Glomerular endothelial cell (primary cell): ENCODE measurements around the gene WHRN. TPM values are rescaled to one million over a fixed set of nuclear protein-coding genes. Genes with fewer than 3 reads are reported as not detected.

Experiments used
- DNase-seq: peaks from one replicate; pipeline ENCODE4 v3.0.0-alpha.2; 2011; ENCODE audit warnings: low read depth, low spot score; ENCODE audit errors: extremely low read depth
- total RNA-seq: library from RNA; depleted of rRNA; stranded (reverse); fragments of >200 nt; gene quantifications from 2 replicates; pipeline ENCODE4 v1.2.3, GENCODE V29; 2015

WHRN gene
- total RNA-seq, 1 donor from 2014 or later, result 1.9 TPM

DNA sequence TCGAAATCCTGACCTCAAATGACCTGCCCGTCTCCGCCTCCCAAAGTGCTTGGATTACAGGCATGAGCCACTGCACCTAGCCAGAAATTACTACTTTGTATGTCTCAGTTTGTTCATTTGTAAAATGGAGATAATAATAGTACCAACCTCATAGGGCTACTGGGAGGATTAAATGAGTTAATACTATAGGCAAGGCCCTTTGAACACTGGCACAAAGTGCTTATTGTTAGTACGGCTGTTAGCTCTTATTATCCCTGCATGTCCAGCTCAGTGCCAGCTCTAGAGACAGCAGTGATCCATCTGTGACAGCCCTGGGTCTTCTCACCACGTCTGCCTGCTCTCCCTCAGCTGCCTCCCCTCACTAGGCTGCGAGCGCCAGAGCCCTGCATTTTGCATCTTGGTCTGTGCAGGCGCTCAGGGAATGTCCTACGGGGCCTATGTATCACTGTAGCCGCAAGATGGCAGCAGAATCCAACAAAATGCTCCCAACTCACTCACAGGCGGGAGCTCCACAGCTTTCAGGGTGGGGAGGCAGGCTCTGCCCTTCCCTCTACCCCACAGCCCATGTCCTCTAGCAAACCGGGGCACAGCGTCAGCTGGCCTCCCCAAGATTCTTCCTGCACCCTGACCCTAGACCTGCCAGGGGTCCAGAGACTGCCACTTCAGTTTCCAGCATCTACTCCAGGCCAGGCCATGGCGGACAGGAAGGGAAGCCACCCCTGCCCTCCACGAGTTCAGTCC is 99.8 kb downstream of the WHRN start:
- DNase-seq, result peak; percentile 55

DNA sequence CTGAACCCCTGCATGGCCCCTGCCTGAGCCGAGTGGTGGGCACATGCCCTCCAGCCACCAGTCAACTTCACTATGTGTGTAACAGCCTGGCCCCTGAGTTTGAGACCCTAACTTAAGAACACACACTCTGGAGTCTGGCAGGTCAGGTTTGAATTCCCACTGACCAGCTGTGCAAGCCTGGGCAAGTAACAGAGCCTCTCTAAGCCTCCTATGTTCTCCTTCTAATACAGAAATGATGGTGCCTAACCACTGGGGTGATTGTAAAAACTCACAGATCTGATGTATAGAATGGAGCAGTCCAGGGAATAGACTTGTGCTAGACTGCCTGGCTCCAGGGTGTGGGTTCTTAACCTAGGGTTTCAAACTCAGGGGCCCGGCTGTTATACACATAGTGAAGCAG is 100.7 kb downstream of the WHRN start:
- DNase-seq, result no peak

DNA sequence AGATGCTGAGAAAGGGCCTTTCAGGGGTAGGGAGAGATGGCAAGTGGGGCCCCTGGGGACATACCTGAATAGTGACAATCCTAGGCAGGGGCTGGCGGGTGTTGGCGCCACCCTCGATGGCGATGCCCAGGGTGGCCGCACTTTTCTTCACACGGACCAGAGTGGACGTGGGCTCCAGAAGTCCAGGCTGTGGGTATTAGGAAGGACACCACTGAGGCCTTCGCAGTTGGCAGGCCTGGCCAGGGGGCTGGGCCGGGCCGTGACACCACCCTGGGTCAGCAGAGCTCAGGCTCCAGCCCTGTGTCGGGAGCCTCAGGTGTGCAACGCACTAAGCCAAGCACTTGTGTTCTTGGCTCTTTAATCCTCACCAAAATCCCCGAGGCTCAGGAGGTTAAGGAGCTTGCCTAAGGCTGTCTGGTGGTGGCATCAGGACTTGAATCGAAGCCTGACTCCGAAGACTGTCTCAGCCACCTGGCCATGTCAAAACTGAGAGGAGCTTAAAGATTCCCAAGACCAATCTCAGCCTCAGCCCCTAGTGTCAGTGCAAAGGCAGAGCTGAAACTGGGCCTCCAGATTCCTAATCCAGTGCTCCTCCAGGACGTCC is 102.0 kb downstream of the WHRN start:
- no peak for DNase-seq

DNA sequence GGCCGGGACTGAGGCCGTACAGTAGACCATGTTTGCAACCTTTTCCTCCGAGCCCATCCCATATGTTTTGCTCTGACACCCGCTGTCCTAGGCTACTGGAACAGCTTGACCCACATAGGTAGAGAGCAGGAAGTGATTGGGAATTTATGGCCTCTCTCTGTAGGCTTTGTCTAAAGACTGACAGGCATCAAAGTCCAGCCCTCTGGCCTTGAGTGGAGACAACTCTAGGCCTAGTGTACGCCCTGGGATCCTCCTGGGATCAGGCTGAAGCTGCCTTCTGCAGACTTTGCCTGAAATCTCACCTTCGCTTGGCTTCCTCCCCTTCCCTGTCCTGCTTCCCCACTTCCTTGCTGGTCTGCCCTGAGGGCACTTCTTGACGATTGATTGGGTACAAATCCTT is 103.9 kb downstream of the WHRN start:
- no peak for DNase-seq

DNA sequence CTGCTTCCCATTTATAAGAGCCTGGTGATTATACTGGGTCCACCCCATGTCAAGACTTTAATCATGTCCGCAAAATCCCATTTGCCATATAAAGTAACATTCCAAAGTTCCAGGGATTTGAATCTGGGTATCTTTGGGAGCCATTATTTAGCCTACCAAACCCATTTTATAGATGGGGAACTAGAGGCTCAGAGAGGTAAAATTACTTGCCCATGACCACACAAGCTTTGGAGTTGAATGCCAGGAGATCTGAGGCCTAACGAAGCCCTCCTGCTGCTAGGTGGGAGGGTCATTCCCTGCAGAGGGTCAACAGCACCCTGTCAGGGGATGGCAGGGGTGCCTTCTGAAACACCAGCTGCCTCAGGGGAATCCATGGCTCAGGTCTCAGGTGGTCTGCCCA is 104.5 kb downstream of the WHRN start:
- no peak for DNase-seq

DNA sequence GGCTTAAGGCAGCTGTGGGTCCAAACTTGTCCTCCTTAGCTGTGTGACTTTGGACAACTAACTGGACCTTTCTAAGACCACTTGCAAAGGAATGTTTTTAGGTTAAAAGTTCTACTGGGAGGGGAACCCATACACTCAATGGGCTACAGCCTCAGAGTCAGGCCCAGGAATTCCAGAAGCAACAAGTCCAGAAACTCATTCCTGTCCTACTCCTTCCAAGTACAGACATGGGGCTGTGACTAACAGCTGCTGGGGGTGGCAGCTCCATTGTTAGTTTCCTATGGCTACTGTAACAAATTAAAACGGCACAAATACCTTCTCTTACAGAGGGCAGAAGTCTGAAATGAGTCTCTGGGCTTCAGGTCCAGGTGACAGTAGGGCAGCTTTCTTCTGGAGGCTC is 105.1 kb downstream of the WHRN start:
- no peak for DNase-seq

DNA sequence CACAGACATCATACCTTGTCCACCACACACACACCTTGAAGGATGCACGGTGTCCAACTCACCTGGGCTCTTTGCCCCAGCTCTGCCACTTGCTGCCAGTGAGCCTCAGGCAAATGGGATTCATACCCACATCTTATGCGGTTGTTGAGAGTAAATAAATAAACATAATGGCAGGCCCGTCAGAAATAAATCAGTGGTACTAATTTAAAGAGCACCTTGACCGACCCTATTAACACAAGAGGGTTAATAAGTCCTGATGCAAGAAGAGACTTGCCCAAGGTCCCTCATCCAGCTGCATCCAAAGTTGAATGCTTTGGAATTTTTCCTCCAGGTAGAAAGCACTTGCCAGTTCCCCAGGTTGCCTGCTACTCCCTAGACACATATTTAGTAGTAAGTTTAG is 105.9 kb downstream of the WHRN start:
- no peak for DNase-seq

DNA sequence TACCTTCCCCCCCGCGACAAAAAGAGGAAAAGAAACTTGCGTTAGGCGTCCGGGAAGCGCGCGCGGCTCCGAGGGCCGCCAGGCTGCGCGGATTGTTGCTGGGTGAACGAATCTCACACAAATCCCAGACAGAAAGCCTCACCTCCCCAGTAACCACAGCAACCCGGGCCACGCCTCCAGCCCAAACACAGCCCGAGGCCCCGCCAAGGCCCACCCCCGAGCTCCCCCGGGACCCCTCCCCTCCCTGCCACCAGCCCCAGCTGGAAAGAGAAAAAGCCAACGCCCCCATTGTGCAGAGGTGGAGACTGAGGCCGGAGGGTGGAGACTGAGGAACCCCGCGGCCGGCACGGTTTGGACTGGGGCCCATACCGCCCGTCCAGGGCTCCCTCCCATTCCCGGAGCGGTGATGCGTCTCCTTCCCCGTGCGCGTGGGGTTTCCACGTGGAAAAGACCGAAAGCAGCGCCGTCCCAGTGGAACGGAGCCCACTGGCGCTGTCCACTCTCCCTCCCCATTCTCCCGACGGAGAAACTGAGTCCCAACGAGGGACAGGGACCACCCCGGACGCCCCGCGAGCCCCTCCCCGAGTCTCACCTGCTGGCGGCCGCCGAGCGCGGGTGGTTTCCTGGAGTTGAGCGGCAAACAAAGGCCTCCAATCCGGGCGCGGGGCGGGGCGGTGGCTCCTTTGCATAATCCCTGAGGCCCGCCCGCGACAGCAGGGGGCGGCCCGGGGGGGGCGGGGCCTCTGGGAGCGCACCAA is 107.2 kb downstream of the WHRN start:
- peak; percentile 12 for DNase-seq

DNA sequence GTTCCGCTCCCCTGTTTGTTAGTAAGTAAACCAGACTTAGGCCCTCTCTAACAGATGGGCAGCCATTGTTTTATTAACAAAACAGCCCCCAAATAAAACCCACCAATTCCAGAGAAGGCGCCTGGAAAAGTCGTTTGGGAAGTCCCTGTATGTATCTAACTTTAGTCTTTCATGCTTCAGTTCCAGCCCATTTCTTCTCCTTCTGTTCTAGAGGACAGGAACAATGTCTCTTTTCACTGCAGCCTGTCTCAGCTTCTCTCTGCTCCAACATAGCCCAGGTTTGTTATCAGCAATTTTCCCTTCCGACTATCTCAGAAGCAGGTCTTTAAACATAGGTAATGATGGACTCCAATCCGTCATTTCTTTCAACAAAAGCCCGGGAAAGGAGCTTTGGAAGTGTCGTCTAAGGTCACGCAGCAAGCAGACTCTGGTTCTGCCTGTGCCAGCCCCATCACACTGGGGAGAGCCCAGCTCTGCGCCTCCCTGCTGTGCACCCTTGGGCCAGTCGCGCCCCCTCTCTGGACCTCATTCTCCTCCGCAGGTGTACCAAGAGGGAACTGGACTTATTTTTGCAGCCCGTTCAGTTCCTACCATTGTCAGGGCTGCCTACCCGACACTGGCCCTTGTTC is 107.9 kb downstream of the WHRN start:
- no peak for DNase-seq

DNA sequence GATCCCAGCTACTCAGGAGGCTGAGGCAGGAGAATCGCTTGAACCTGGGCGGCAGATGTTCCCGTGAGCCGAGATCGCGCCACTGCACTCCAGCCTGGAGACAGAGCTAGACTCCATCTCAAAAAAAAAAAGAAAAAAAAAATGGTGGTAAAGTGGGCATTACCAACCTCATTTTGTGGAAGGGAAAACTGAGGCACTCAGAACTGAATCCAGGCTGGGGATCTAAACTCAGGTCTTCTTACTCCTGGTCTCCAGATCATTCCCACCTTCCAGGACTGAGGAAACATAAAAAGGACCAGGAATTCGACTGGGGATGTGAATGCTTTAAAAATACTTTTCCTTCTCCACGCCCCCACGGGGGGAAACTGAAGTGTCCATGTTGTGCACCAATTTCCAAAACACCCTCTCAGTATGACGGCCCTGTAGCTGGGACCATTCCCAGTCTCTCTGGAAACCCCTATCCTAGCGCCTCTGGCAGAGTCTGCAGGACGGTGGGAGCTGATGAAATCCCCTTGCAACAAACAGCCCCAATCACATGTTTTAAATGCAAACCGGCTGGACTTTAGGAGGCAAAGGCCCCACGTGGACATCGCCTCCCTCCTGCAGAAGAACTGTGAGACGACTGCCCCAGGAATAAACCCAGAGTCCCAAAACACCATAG is 108.6 kb downstream of the WHRN start:
- no peak for DNase-seq

DNA sequence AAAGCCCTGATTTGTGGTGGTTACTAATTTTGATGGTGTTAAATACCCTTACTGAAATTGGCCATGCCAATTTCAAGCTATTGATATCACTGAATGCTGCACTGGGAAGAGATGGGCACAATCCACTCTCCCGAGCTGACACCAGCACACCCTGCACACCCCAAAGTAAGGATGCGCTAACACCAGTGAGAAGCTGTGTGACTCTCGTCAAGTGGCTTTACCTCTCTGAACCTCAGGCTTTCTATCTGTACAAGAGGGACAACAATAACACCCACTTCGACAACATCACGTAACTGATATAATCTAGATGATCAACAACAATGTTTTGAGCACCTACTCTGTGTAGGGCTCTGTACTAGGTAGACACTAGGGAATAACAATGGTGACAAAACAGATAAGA is 109.5 kb downstream of the WHRN start:
- no peak for DNase-seq

DNA sequence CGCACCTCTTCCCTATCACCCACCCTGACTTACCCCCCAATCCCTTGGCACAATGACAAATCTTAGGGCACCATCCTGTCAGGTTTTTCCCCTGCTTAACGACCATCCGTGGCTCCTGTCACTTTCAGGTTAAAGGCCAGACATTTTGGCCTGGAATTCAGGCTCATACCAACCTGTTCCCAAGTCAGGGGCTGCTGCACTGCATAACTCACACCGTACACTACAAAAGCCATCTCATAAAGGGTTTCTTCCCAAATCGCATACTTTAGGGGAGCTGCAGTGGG is 110.0 kb downstream of the WHRN start:
- no peak for DNase-seq

DNA sequence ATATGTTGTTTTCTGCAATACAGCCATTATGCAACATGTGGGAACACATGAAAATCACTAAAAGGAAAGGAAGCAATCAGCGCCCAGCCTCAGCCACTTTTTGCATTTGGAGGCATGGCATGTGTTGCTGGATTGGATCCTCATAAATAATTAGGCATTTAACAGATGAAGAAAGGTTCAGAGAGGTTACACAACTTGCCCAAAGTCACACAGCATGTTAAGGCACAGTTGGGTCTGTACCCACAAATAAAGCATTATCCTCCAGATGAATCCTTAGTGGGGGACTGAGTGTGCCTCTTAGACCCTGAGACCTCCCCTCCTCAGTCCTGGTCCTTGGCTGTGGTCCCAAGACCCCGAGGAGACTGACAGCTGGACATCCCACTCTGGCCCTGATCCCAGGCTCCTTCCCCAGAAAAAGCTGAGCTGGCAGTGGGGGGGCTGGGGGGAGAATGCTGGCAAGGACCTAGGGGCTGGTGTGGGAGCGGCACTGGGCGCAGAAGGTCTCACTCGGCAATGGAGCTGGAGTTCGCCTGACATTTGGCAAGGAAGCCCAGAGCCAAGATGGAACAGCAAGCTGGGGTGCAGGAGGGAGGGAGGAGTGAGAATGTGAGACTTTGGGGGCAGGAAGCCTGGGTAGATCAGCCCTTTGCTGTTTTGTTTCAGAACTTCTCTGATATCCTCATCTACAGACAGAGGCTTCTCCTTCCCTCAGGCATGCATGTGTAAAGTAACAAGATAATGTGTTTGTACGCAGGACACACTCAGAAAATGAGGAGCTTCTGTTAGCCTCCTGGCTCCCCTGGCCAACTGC is 110.5 kb downstream of the WHRN start:
- DNase-seq, result no peak

DNA sequence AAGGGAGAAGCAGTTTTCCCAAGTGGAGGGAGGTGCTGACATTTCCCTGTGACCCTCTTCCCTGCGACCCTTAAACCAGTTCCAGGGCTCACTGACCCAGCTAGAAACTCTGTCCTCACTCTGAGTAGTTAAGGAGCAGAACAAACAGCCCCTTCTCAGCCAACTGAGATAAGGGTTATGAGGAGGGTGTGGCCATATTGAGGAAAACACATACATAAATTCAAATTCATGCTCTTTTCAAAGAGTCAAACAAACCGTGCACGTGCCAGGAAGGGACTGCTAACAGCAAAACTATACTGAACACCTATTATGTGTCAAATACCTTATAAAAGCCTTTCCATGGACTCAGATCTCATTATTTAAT is 112.5 kb downstream of the WHRN start:
- no peak for DNase-seq

DNA sequence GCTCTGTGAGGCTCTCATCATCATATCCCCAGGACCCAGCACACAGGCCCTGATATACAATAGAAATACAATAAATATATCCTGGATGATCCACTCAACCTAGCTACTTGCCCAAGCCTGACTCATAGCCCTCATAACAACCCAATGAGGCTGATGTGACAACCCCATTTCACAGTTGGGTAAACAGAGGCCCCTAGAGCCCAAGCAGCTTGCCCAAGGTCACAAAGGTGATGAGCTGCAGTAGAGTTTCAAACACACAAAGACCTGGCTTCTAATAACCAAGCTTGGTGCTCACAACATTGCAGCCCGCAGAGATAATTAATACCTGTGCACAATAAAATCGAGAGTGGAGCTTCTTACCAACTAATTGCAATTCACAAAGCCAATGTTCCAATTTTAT is 114.3 kb downstream of the WHRN start:
- DNase-seq, result no peak

DNA sequence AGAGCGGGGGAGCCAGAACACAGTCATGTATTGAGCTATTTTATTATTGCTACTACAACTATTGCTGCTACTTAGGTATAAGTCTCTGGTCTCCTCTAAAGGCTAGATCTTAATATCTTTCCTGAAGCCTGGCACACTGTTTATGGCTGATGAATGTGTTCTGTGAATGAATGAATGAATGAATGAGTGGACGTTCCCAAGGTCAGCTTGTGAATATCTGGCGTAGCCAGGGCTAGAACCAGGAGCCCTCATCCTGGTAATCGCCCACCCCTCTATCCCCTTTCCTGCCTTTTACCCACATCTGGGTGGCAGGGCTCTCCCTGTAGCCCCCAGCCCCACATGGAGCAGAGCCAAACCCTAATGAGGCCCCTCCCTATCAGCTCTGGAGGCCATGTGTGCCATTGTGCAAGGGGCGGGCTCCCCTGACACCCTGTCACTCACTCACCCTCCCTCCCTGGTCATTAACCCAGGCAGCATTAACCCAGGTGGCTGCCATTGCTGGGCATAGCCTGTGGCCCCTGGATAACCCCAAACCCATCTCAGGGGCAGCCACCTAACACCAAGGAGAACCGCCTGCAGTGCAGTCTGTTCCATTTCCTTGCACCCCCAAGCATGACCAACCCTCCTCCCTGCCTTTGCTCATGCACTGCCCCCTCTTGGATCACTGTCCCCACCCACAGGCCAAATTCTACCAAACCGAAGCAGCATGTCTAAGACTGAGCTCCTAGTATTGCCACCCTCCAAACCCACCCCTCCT is 115.5 kb downstream of the WHRN start:
- no peak for DNase-seq

DNA sequence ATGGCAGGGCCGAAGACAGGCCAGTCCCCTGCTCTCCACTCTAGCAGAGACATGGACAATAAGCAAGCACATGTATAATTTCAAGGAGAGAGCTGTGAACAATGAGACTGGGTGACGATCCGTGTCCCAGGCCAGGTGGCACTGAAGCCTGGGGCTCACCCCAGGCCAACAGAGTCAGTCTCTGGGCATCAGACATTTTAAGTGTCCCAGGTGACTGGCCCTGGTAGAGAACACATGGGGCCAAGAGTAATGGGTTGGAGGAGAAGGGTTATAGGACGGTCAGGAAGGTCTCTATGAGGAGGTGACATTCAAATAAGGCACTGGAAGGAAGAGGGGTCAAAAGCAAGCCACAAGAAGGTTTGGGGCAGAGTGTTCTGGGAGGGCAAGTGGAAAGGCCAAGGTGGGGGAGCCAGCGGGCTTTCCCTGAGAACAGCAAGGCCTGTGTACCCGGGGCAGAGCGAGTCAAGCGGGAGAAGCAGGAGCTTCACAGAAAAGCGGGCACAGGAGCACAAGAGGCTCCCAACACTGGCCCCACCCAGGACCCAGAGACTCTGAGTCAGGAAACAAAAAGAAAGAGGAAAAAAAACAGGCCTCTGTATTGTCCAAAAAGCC is 116.4 kb downstream of the WHRN start:
- no peak for DNase-seq

DNA sequence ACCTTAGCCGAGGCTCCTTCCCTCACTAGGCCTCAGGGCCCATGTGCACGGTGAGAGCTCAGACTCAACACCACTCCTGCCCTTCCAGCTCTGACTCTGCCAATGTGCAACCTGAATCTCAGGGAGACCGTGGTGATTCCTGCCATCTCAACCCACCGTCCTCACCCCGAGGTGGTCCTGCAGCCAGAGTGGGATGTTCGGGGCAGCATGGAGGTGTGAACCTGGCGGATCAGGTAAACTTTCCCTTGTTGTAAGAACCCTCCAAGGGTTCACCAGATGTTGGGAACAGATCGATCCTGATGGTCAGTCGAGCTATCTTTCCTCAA is 117.0 kb downstream of the WHRN start:
- DNase-seq, result no peak

DNA sequence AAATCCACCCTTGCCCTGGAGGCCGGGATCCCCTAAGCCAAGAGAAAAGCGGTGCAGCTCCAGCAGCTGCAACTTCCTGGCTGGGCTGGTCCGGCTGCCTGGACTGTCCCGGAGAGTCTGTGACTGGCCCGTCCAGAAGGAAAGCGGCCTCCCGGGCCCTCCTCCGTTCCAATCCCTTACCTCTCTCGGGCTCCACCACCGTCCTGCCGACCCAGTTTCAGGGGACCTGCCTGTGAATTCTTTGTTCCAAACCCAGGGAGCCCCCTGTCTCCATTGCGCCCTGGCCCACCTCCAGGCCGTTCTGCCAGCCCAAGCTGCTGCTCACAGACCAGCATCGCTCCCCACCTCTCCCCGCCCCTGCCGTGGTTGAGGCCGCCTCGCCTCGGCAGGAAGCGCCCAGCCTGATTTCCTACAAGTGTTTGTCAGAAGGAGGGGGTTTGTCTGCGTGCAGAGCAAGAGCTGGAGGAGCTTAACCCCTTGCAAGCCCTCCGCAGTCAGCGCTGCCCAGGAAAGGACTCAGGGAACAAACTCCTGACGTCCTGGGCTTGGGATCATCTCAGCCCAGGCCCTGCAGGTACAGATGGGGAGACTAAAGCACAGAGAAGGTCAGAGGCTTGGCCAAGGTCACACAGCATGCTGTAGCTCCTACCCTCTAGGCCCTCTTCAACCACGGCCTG is 117.5 kb downstream of the WHRN start, which contains the start of gene AKNA:
AKNA (minus strand) TSS at position 303 of the 677 bp plus-strand sequence. CDS start 6,649 bp downstream, outside the sequence.
- DNase-seq, result no peak
